Activated CD4-positive, alpha-beta memory T cell treated with anti-CD3 and anti-CD28 coated beads for 36 hours (primary cell): ENCODE data around the gene ARHGAP15. TPM values are rescaled to one million over a fixed set of nuclear protein-coding genes. Genes with fewer than 3 reads are reported as not detected.
A peak's percentile ranks its signal among the peaks of the same experiment; 100 is the strongest.

Source experiments
- CTCF ChIA-PET: fragments of 350-600 bp; sonication (Branson Sonifier 250); formaldehyde crosslinking; loops from one replicate; lab custom pipeline; 2021; ENCODE audit warnings: antibody characterized with exemption, inconsistent platforms; lab: Charles Lee
- POLR2A ChIA-PET: fragments of 350-600 bp; sonication (Branson Sonifier 250); formaldehyde crosslinking; loops from one replicate; lab custom pipeline; 2021; ENCODE audit warnings: antibody characterized with exemption; lab: Charles Lee
- DNase-seq: peaks from one replicate; pipeline ENCODE4 v3.0.0-alpha.2; 2020
- H3K27ac Mint-ChIP-seq: one replicate; pipeline ENCODE4 v1.8.0; 2021; ENCODE audit warnings: mixed read lengths
- H3K27me3 Mint-ChIP-seq: one replicate; pipeline ENCODE4 v1.8.0; 2021; ENCODE audit warnings: mixed read lengths
- H3K36me3 Mint-ChIP-seq: one replicate; pipeline ENCODE4 v1.8.0; 2021; ENCODE audit warnings: mixed read lengths
- H3K4me1 Mint-ChIP-seq: one replicate; pipeline ENCODE4 v1.8.0; 2021; ENCODE audit warnings: low read depth, mixed read lengths
- H3K4me3 Mint-ChIP-seq: one replicate; pipeline ENCODE4 v1.8.0; 2021; ENCODE audit warnings: mild to moderate bottlenecking, mixed read lengths
- H3K9me3 Mint-ChIP-seq: one replicate; pipeline ENCODE4 v1.8.0; 2021; ENCODE audit warnings: mixed read lengths
- intact Hi-C: fragments of 100-400 bp; cut with micrococcal nuclease; formaldehyde crosslinking; loops from one replicate; pipeline ENCODE4 v1.15.1; 2023
- total RNA-seq, 2 experiments: library from RNA; stranded (reverse); gene quantifications; one replicate each; pipeline ENCODE4 v1.2.3, GENCODE V29; 2021

Gene ARHGAP15
- total RNA-seq, 2 experiments from 2014 or later, result 70.2 to 71.2 TPM

DNA sequence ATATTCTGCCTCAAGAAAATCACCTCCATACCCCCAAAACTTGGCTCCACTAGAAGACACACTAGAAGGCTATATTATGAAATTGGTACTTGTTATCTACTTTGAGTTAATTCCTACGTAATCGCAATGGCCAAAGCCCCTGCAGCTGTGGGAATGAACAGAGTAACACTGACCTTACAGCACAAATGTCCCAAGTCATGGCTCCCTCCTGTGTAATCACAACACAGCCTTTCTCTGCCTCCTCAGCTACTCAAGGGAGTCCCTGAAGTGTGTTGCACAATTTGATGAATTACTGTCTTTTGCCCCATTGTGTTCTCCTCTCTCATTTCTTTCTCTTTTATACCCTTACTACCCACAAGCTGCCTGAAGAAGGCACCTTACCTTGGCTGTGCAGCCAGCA, 375.2 kb downstream of the ARHGAP15 start:
- Mint-ChIP-seq H3K36me3 (peaks cover 27% of the 10 kb centered on the region), H3K27ac (no peak overlapping the region), H3K4me3 (no peak overlapping the region), H3K4me1 (peaks cover 26% of the 10 kb centered on the region), H3K9me3 (no peaks in the 10 kb centered on the region), H3K27me3 (no peaks in the 10 kb centered on the region)
- CTCF ChIA-PET, result no interaction called here
- intact Hi-C loops, result no loop called here
- DNase-seq, result no peak
- POLR2A ChIA-PET, result interaction anchor here (0.9 kb wide), 1 partner anchor 9 kb away, joined by 3 read pairs; no protein-coding TSS in a partner anchor

DNA sequence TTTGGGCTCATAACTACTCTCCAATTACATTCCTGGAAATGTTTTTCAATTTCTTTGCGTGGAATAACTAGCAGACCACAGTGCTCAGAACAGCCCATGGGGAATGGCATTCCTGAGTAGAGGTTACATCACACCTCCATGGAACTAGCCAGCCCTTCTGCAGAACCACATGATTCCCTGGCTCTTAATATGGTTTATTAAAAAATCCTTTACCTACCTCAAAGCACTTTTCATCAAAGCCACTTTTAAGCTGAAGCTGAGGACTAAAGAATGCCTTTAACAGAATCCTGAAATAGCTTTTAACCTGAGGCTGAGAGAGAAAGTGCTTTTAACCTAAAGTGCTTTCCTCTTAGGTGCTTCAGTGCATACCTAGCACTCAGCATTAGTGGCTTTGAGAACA, 376.3 kb downstream of the ARHGAP15 start:
- CTCF ChIA-PET, result no interaction called here
- intact Hi-C loops, result no loop called here
- no peak for DNase-seq
- Mint-ChIP-seq H3K4me1 (peaks cover 25% of the 10 kb centered on the region), H3K27ac (no peak overlapping the region), H3K36me3 (peaks cover 33% of the 10 kb centered on the region), H3K27me3 (no peaks in the 10 kb centered on the region), H3K4me3 (no peak overlapping the region), H3K9me3 (no peaks in the 10 kb centered on the region)
- POLR2A ChIA-PET, result interaction anchor here (0.9 kb wide), 1 partner anchor 10 kb away, joined by 3 read pairs; no protein-coding TSS in a partner anchor

DNA sequence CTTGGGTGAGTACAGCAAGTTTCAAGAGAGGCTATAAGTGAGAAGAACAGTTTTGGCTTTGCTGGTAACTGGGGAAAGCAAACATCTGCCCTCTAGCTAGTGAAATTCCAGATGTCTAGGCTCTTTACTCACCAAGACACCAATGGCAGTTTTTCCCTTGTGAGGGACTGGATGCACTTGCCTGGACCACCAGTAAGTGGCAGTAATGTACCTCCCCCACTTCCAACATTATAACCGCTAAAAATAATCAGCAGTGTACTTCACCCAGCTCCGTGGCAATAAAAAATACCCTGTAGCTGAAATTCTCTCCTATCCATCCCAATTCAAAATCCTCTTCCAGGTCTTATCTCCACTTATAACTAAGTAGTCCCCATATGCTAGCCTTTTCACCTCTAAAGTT, 383.9 kb downstream of the ARHGAP15 start:
- H3K27ac Mint-ChIP-seq, result no peak overlapping the region
- POLR2A ChIA-PET, result no interaction called here
- peak; percentile 13 for DNase-seq
- peaks cover 47% of the 10 kb centered on the region for H3K36me3 Mint-ChIP-seq
- CTCF ChIA-PET, result interaction anchor here (0.6 to 1.2 kb wide), 4 partner anchors 13 to 217 kb away, joined by 3 read pairs; no protein-coding TSS in a partner anchor
- peaks cover 7% of the 10 kb centered on the region for H3K9me3 Mint-ChIP-seq
- H3K4me3 Mint-ChIP-seq, result no peak overlapping the region
- no peaks in the 10 kb centered on the region for H3K27me3 Mint-ChIP-seq
- intact Hi-C loops, result no loop called here
- peaks cover 26% of the 10 kb centered on the region for H3K4me1 Mint-ChIP-seq

DNA sequence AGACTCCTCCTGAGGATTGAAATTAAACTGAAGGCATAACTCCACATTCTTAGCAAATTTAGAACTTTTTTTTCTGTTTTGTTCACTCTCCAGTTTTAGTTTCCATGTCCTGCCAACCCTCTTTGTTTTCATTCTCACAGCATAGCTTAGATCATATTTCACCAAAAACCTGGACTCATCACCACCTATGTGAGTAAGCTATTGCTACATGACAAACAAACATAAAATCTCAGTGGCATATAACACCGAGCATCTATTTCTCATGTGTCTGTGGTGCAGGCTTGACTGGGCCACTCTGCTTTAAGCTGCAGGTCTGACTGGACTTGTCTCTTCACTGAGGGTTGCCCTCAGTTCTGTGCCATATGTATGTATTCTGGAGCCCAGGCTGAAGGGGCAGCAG, 385.2 kb downstream of the ARHGAP15 start:
- ChIA-PET POLR2A (no interaction called here), CTCF (no interaction called here)
- H3K27ac Mint-ChIP-seq, result no peak overlapping the region
- H3K9me3 Mint-ChIP-seq, result peaks cover 7% of the 10 kb centered on the region
- peaks cover 43% of the 10 kb centered on the region for H3K36me3 Mint-ChIP-seq
- H3K27me3 Mint-ChIP-seq, result no peaks in the 10 kb centered on the region
- H3K4me3 Mint-ChIP-seq, result no peak overlapping the region
- intact Hi-C loops, result no loop called here
- H3K4me1 Mint-ChIP-seq, result peaks cover 23% of the 10 kb centered on the region
- DNase-seq, result no peak

DNA sequence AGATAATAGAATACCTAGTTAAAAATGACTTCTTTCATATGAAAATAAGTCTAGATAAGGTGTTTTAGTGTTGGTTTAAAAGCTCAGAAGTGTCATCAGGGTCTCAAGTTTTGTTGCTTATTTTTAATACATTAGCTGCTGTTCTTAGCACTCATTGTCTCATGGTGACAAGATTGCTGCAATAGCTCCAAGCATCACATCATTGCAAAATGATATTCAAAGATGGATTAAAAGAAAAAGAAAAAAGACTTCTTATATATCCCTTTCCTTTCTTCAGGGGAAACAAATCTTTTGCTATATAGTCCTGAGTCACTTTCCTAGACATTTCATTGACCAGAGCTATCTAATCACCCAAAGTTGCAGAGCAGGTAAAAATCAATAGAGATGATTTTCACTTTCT, 386.1 kb downstream of the ARHGAP15 start:
- no peak for DNase-seq
- H3K9me3 Mint-ChIP-seq, result peaks cover 7% of the 10 kb centered on the region
- H3K36me3 Mint-ChIP-seq, result peaks cover 46% of the 10 kb centered on the region
- ChIA-PET POLR2A (no interaction called here), CTCF (no interaction called here)
- H3K27me3 Mint-ChIP-seq, result no peaks in the 10 kb centered on the region
- H3K4me3 Mint-ChIP-seq, result no peak overlapping the region
- intact Hi-C loops, result no loop called here
- peaks cover 31% of the 10 kb centered on the region for H3K4me1 Mint-ChIP-seq
- H3K27ac Mint-ChIP-seq, result no peak overlapping the region

DNA sequence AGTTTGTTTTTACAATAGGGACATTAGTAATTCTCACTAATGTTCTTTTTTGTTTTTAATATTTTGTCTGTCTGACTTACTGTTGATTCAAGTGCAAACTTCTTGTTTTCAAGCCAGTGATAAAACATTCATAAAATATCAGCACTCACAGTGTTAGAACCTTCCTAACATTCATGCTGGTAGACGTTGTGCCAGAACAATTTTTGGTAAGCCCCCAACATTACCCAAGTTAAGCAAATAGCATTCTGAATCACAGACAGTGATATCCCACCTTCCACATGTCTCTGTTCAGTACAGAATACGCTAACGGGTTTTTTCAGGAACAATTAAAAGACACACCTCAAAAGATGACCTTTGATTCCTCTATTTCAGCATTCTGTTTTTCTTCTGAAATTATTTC, 390.3 kb downstream of the ARHGAP15 start:
- peaks cover 50% of the 10 kb centered on the region for H3K4me1 Mint-ChIP-seq

DNA sequence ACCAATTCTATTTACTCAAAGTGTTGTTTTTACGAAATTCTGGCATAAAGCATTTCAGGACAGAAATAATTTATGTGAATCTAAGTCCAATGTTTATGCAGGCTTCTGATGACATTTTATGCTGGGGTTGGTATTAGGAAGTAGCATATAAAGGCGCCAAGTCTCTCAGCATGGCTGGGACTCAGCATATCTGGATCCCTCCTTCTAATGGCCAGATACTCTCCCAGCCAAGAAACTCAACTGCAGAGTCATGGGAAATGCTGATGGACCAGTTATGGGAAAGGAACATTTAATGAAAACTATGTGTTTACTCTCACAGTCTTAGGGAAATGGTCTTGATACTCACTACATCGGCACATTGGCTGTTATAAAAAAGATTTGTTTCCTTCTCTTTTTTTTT, 392.2 kb downstream of the ARHGAP15 start:
- H3K27me3 Mint-ChIP-seq, result no peaks in the 10 kb centered on the region
- intact Hi-C loops, result no loop called here
- DNase-seq, result no peak
- no peak overlapping the region for H3K27ac Mint-ChIP-seq
- H3K9me3 Mint-ChIP-seq, result no peaks in the 10 kb centered on the region
- peaks cover 59% of the 10 kb centered on the region for H3K4me1 Mint-ChIP-seq
- ChIA-PET POLR2A (no interaction called here), CTCF (no interaction called here)
- peaks cover 27% of the 10 kb centered on the region for H3K36me3 Mint-ChIP-seq
- no peak overlapping the region for H3K4me3 Mint-ChIP-seq

More for the DNA sequence above, 390.3 kb downstream of the ARHGAP15 start:
- Mint-ChIP-seq H3K36me3 (peaks cover 34% of the 10 kb centered on the region), H3K27ac (peak overlapping the region; percentile 9), H3K9me3 (peaks cover 5% of the 10 kb centered on the region), H3K4me3 (no peak overlapping the region), H3K27me3 (no peaks in the 10 kb centered on the region)
- POLR2A ChIA-PET, result no interaction called here
- CTCF ChIA-PET, result no interaction called here
- intact Hi-C loops, result no loop called here
- DNase-seq, result no peak

DNA sequence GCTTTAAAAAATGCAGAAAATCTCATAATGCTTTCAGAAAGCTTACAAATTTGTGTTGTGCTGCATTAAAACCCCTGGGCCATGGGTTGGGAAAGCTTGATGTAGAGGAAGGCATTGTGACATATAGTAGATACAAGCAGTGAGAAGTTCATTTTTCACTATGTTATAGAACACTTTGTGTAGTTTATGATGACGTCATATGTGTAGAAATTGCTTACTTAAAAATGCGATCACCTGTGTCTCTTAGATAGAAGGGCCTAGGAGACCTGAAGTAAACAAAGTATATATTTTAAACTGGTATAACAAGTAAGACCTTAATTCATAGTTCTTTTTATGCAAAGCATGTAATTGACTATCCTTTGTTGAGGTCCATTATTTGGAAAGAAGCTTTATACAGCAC, 393.5 kb downstream of the ARHGAP15 start:
- ChIA-PET CTCF (no interaction called here), POLR2A (interaction anchor here (0.5 kb wide), 1 partner anchor 985 kb away, joined by 3 read pairs; no protein-coding TSS in a partner anchor)
- Mint-ChIP-seq H3K4me3 (no peak overlapping the region), H3K4me1 (peaks cover 59% of the 10 kb centered on the region), H3K27ac (no peak overlapping the region), H3K36me3 (peaks cover 26% of the 10 kb centered on the region), H3K9me3 (no peaks in the 10 kb centered on the region), H3K27me3 (no peaks in the 10 kb centered on the region)
- intact Hi-C loops, result no loop called here
- no peak for DNase-seq

DNA sequence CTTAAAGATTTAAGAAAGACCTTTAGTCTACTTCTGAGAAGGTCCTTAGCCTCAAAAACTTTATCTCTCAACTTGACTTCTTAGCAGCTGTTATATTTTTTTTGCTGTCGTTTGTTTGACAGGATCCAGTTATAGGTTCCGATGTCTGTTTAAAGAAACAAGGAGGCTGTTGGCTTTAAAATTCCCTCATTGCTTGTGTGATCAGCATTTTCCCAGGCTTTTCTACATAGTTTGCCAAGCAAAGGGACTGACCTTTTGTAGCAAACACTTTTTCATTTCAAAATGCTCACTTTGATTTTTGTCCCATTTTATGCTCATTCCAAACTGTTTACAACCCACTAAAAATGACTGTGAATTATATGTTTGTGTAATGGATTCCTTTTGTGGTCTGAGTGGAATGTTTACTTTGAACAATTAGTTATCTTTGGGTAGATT, 394.9 kb downstream of the ARHGAP15 start:
- Mint-ChIP-seq H3K27me3 (no peaks in the 10 kb centered on the region), H3K36me3 (peaks cover 29% of the 10 kb centered on the region), H3K4me1 (peaks cover 64% of the 10 kb centered on the region), H3K4me3 (no peak overlapping the region), H3K27ac (no peak overlapping the region), H3K9me3 (no peaks in the 10 kb centered on the region)
- CTCF ChIA-PET, result no interaction called here
- DNase-seq, result no peak
- intact Hi-C loops, result no loop called here
- POLR2A ChIA-PET, result no interaction called here

DNA sequence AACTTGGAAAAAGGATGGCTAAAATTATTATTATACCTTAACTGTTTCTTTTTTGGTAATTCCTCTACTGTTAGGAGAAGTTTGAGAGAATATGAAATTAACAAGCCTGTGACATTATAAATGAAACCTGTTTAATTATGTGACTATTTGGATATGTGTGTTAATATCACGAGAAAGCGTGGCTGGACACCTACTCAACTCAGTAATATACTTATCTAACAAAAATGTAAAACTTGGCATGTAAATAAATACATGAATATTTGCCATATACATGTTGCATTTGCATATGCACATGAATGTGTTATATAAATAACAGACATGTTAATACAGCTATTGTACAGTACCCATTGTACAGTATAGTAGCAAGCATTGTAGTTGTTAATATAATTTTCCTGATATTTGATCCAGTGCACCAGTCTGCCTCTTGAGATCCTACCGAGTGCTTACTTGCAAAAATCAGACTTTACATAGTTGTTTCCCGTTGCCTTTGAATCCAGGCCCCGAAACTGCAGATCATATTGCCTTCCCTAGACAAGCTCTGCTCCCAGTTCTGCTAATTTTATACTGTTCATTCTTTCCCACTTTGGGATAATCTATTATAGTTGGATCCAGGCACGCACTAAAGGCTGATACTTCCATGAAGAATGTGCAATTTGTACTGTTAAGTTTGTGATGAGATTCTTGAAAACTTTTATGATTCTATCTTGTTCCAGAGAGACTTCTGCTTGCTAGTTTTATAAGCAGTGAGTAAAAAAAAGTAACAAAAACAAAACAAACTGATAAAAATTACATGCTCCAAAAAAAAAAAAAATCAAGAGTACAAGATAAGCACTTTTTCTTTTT, 395.6 kb downstream of the ARHGAP15 start:
- ChIA-PET CTCF (no interaction called here), POLR2A (no interaction called here)
- no peak overlapping the region for H3K4me3 Mint-ChIP-seq
- no peaks in the 10 kb centered on the region for H3K27me3 Mint-ChIP-seq
- intact Hi-C loops, result no loop called here
- no peak for DNase-seq
- peaks cover 29% of the 10 kb centered on the region for H3K36me3 Mint-ChIP-seq
- no peak overlapping the region for H3K27ac Mint-ChIP-seq
- no peaks in the 10 kb centered on the region for H3K9me3 Mint-ChIP-seq
- H3K4me1 Mint-ChIP-seq, result peaks cover 66% of the 10 kb centered on the region

DNA sequence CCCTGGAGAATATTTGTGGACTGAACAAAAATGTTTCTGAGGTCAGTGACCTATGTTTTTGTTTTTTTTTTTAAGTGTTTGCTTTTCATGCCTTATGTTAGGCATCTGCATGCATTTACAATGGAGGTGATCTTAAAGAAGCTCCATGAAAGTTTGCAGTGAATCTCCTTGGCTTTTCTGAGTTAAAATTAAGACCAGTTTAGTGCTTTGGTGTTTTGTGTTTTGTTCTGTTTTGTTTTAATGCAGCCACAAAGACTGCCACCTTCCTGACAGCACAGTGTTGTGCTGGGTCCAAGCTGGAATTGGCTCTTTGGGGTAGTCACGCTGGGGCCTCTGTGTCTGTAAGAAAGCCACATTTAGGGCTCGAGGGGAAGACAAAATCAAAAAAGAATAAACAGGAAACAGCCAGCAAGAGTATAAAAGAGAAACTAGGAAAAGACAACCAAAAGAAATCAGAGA, 396.2 kb downstream of the ARHGAP15 start:
- CTCF ChIA-PET, result no interaction called here
- Mint-ChIP-seq H3K36me3 (peaks cover 28% of the 10 kb centered on the region), H3K4me1 (peaks cover 65% of the 10 kb centered on the region)

DNA sequence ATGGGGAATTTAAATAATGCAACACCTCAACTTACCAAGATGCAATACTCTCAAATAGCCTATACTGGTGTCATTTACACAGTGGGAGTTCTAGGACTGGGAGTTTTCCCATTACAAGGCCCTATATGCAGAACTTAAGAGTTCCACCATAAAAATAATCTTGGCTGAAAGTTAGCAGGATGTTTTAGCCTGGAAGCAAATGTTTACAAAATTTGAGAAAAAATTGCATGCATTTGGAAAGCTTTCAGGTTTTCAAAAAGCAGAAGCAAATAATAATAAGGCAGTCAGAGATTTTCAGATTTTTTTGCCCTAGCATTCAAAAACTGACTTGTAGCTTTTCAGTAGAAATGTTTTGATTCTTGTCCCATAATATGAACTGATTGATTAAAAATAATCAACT, 397.3 kb downstream of the ARHGAP15 start:
- Mint-ChIP-seq H3K27me3 (no peaks in the 10 kb centered on the region), H3K27ac (no peak overlapping the region), H3K4me1 (peaks cover 63% of the 10 kb centered on the region), H3K9me3 (no peaks in the 10 kb centered on the region), H3K4me3 (no peak overlapping the region), H3K36me3 (peaks cover 28% of the 10 kb centered on the region)
- POLR2A ChIA-PET, result no interaction called here
- intact Hi-C loops, result no loop called here
- DNase-seq, result no peak
- CTCF ChIA-PET, result interaction anchor here (0.9 kb wide), 1 partner anchor 25 kb away, joined by 3 read pairs; no protein-coding TSS in a partner anchor

More for the DNA sequence above, 396.2 kb downstream of the ARHGAP15 start:
- H3K9me3 Mint-ChIP-seq, result no peaks in the 10 kb centered on the region
- peak overlapping the region; percentile 2 for H3K4me3 Mint-ChIP-seq
- H3K27me3 Mint-ChIP-seq, result no peaks in the 10 kb centered on the region
- H3K27ac Mint-ChIP-seq, result peak overlapping the region; percentile 43
- no peak for DNase-seq
- POLR2A ChIA-PET, result no interaction called here
- intact Hi-C loops, result no loop called here
